GM18861 (cell line): ENCODE measurements around the gene PTRH1.
"Not testable (repeated sequence)": the region's sequence is repeated elsewhere in the genome, so short reads cannot be mapped to it uniquely, and the experiment has no call there.

Source experiments
- ATAC-seq: cut with Tn5 transposase; IDR thresholded peaks from one replicate; pipeline ENCODE4 v1.9.1; 2021; ENCODE audit not compliant: unreplicated experiment

Gene PTRH1

GRCh38 chr9:127715470-127716337 is at the start of gene PTRH1, which contains the start of gene TTC16:
Gene PTRH1, minus strand, starts transcription at chr9:127715663. Its CDS starts 24 bp downstream, at chr9:127715639.
Gene TTC16, plus strand, starts transcription at chr9:127716079. Its CDS starts 67 bp downstream, at chr9:127716146.
- ATAC-seq = peak; percentile 85

DNA sequence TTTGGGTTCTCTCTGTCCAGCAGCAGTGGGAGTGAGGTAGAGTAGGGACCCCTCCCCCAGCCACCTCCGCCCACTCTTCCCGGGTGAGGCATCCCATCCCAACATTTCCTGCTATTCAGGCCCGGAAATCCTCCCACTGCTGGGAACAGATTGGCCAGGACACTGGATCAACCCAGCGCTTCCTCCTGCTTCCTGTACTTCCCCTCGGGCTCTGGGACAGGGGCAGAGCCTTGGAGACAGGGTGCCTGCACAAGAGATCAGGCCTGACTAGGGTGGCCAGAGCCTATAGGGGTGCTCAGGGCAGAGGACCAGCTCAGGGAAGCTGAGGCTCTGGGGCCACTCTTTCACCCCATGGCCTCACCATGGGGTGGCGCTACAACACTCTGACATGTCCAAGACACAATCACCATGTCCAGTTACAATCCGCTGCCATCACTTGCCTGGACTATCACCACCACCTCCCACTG is 48.5 kb upstream of the PTRH1 start:
- no peak for ATAC-seq

- ATAC-seq = no peak
Observed at GRCh38 chr9:127762111-127762676, 46.7 kb upstream of the PTRH1 start.

GRCh38 chr9:127761491-127761956 is 46.1 kb upstream of the PTRH1 start:
- no peak for ATAC-seq

DNA sequence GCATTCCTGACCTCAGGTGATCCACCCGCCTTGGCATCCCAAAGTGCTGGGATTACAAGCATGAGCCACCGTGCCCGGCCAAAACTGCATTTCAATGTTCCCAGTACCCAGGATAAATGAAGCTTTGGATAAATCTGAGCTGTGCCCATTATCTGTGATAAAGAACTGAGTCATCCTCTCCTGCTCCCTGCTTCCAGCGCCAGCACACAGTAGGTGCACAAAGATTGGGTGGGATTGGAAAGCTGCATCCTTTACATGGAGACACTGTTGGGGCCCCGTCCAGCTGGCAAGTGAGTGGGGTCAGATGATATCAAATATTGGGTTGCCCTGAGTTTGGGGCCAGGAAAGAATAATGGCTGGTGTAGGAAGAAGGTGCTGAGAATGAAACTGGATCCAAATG is 45.6 kb upstream of the PTRH1 start:
- no peak for ATAC-seq

GRCh38 chr9:127758843-127759242 is 43.4 kb upstream of the PTRH1 start:
- ATAC-seq = no peak

- ATAC-seq = not testable (repeated sequence)
Observed at GRCh38 chr9:127756776-127757175, 41.3 kb upstream of the PTRH1 start.

DNA sequence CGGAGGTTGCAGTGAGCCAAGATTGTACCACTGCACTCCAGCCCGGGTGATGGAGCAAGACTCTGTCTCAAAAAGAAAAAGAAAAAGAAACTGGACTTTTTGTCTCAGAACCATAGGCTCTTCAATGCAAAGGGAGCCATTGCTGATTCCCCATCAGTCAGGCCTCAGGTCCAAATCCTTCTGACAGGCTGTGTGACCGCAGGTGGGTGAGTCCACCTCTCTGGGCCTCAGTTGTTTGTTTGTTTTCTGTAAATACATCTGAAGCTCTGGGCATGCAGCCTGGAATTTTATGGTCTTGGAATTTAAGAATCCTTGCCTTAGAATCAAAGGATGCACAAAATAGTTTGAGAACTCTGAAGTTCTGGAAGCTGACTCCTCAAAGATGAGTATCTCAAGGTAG is 40.8 kb upstream of the PTRH1 start:
- ATAC-seq = no peak

- ATAC-seq = no peak
Observed at GRCh38 chr9:127755061-127756060, 39.9 kb upstream of the PTRH1 start.

- ATAC-seq = no peak
Observed at GRCh38 chr9:127754099-127755060, 38.9 kb upstream of the PTRH1 start.

DNA sequence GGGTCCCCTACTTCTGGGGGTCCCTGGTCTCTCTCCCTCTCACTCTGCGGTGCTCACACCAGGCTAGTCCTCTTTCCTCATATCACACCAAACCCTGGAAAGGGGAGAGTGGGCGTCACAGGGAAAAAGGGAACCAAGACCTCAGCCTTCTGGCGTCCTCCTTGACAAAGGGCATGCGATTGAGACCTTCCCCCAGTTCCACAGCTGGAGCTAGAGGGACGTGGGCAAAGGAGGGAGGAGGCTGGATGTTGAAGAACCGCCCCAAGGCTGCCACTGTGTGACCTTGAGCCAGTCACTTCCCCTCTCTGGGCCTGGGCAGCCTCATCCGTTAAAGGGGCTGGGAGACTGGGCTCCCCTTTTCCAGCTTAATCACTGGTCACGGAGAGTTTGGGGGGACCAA is 38.2 kb upstream of the PTRH1 start:
- ATAC-seq = no peak

- ATAC-seq = no peak
Observed at GRCh38 chr9:127753148-127753547, 37.7 kb upstream of the PTRH1 start.

GRCh38 chr9:127751269-127752054 is 36.0 kb upstream of the PTRH1 start:
- ATAC-seq = no peak

GRCh38 chr9:127749090-127749787 is 33.8 kb upstream of the PTRH1 start:
- no peak for ATAC-seq

DNA sequence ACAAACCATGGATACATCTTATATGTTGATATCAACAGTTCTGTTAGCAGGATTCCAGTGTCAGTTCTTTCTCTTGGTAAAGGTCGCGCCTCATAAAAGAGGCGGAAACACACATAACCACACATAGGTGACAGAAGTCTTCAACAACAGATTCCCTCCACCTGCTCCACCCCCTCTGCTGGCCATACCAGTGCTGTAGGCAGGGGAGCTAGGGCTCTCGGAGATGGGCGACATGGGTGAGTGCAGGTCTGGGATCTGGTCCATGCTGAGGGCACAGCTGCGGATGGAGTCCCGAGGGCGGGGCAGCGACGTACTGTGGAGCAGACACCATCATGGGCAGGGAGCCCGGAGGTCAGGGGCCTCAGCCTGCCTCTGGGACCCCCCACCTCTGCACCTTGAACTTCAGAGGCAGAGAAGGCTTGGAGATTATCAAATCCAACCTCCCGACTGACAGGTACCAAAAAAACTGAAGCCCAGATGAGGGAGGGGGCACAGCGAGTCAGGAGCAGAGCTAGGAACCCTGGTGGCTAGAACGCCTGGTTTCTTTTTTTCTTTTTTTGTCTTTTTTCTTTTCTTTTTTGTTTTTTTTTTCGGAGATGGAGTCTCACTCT is 31.6 kb upstream of the PTRH1 start:
- ATAC-seq = no peak

GRCh38 chr9:127744398-127745110 is 29.1 kb upstream of the PTRH1 start:
- no peak for ATAC-seq

DNA sequence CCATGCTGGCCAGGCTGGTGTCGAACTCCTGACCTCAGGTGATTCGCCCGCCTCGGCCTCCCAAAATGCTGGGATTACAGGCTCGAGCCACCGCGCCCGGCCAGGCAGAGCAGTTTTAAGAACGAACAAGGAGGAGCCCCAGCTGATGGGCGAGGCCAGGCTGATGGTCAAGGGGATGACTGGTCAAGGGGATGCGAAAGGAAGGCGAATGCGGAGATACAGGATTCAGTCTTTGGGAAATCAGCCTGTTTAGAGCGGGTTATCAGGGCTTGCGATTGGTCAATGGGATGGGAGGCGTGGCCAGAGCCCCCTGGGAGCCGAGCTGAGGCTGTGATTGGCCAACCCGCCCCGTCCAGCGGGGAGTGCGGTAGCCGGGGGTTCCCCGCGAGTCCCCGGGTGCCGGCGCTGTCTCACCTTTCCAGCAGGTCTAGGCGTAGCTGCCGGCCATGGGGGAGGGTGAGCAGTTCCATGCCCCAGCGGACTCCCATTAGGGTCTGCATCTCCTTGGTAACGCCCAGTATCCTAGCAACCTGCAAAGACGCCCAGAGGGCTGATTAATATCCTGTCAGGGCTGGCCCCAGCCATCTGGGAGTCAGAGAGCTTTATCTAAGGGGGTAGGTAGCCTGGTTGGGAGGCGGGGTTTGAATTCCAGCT is 27.1 kb upstream of the PTRH1 start:
- no peak for ATAC-seq
